ENCODE measurements around the gene TM9SF1.
A peak's percentile ranks its signal among the peaks of the same experiment; 100 is the strongest.

The TM9SF1 gene

GRCh38 chr14:24198814-24199524 is 3.7 kb upstream of the TM9SF1 start:
- TF ChIP-seq GLIS3 (CRISPR knock-in tag; IDR thresholded peaks at IDR 0.05), result no peak
- TF ChIP-seq CSDC2 (CRISPR knock-in tag; IDR thresholded peaks at IDR 0.05), result no peak
- no peak for TF ChIP-seq ZNF8 (CRISPR knock-in tag; IDR thresholded peaks at IDR 0.05)
- TF ChIP-seq RARB (CRISPR knock-in tag; IDR thresholded peaks at IDR 0.05), result no peak
- no peak for TF ChIP-seq ZNF70 (CRISPR knock-in tag; IDR thresholded peaks at IDR 0.05)
- no peak for TF ChIP-seq ZFP30 (CRISPR knock-in tag; IDR thresholded peaks at IDR 0.05)
- no peak for ATAC-seq

GRCh38 chr14:24197056-24197450 is 1.8 kb upstream of the TM9SF1 start:
- ATAC-seq, result no peak
- TF ChIP-seq ARNTL (CRISPR knock-in tag; IDR thresholded peaks at IDR 0.05; ENCODE audit: borderline replicate concordance, low read depth) (no peak), BACH2 (CRISPR knock-in tag; IDR thresholded peaks at IDR 0.05; ENCODE audit: borderline replicate concordance) (no peak), ESRRG (CRISPR knock-in tag; IDR thresholded peaks at IDR 0.05) (no peak), TOX (CRISPR knock-in tag; IDR thresholded peaks at IDR 0.05; ENCODE audit: borderline replicate concordance) (no peak), CSDC2 (CRISPR knock-in tag; IDR thresholded peaks at IDR 0.05) (no peak), RARB (CRISPR knock-in tag; IDR thresholded peaks at IDR 0.05) (no peak), ZNF70 (CRISPR knock-in tag; IDR thresholded peaks at IDR 0.05) (no peak), ZNF8 (CRISPR knock-in tag; IDR thresholded peaks at IDR 0.05) (no peak)
- TF ChIP-seq, protein P1, sequence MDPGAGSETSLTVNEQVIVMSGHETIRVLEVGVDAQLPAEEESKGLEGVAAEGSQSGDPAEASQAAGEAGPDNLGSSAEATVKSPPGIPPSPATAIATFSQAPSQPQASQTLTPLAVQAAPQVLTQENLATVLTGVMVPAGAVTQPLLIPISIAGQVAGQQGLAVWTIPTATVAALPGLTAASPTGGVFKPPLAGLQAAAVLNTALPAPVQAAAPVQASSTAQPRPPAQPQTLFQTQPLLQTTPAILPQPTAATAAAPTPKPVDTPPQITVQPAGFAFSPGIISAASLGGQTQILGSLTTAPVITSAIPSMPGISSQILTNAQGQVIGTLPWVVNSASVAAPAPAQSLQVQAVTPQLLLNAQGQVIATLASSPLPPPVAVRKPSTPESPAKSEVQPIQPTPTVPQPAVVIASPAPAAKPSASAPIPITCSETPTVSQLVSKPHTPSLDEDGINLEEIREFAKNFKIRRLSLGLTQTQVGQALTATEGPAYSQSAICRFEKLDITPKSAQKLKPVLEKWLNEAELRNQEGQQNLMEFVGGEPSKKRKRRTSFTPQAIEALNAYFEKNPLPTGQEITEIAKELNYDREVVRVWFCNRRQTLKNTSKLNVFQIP (CRISPR knock-in tag; IDR thresholded peaks at IDR 0.05; ENCODE audit: borderline replicate concordance, low read depth), result no peak
- TF ChIP-seq, protein P2, sequence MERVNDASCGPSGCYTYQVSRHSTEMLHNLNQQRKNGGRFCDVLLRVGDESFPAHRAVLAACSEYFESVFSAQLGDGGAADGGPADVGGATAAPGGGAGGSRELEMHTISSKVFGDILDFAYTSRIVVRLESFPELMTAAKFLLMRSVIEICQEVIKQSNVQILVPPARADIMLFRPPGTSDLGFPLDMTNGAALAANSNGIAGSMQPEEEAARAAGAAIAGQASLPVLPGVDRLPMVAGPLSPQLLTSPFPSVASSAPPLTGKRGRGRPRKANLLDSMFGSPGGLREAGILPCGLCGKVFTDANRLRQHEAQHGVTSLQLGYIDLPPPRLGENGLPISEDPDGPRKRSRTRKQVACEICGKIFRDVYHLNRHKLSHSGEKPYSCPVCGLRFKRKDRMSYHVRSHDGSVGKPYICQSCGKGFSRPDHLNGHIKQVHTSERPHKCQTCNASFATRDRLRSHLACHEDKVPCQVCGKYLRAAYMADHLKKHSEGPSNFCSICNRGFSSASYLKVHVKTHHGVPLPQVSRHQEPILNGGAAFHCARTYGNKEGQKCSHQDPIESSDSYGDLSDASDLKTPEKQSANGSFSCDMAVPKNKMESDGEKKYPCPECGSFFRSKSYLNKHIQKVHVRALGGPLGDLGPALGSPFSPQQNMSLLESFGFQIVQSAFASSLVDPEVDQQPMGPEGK (CRISPR knock-in tag; IDR thresholded peaks at IDR 0.05; ENCODE audit: borderline replicate concordance), result no peak

DNA sequence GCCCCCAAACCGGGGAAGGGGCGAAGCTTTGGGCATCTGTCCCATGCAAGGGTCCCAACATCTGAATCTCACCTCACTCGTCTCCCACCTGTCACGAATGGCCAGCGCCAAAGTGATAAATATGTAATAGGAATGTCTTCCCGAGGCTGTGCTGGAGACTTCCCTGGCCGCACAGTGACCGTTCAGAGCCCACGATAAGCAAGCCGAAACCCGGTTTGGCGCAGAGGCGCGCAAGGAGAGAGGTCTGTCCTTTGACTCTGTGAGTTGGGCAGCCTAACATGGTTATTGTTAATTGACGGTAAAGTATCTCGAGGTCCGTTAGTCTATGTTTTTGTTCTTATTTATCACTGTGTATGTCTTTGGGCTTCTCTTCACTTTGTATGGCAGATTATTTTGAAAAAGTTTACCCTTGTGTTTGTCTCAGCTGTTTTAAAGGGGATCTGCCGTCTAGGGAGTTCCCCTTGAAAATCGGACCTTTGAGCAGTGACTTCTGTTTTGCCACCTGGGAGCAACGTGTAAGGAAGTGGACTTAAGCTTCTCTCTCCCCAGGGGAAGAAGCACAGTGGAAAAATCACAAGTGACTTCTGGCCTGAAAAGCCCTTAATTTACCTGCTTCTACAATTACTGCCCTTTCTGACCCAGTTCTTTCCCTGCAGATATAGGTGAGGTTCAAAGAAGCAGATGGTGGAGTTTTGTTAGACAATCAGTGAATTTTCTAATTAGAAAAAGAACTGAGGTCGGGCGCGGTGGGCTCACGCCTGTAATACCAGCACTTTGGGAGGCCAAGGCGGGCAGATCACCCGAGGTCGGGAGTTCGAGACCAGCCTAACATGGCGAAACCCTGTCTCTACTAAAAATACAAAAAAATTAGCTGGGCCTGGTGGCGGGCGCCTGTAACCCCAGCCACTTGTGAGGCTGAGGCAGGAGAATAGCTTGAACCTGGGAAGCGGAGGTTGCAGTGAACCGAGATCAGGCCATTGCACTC is 1.1 kb upstream of the TM9SF1 start:
- peak; percentile 56 for ATAC-seq
- TF ChIP-seq, protein P2 (CRISPR knock-in tag; IDR thresholded peaks at IDR 0.05; ENCODE audit: borderline replicate concordance), result no peak
- TF ChIP-seq, protein P3, sequence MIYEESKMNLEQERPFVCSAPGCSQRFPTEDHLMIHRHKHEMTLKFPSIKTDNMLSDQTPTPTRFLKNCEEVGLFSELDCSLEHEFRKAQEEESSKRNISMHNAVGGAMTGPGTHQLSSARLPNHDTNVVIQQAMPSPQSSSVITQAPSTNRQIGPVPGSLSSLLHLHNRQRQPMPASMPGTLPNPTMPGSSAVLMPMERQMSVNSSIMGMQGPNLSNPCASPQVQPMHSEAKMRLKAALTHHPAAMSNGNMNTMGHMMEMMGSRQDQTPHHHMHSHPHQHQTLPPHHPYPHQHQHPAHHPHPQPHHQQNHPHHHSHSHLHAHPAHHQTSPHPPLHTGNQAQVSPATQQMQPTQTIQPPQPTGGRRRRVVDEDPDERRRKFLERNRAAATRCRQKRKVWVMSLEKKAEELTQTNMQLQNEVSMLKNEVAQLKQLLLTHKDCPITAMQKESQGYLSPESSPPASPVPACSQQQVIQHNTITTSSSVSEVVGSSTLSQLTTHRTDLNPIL (CRISPR knock-in tag; IDR thresholded peaks at IDR 0.05; ENCODE audit: low read depth), result no peak
- TF ChIP-seq ZNF70 (CRISPR knock-in tag; IDR thresholded peaks at IDR 0.05), result no peak
- TF ChIP-seq PPARA (CRISPR knock-in tag; IDR thresholded peaks at IDR 0.05; ENCODE audit: borderline replicate concordance), result no peak
- TF ChIP-seq ARNTL (CRISPR knock-in tag; IDR thresholded peaks at IDR 0.05; ENCODE audit: borderline replicate concordance, low read depth), result no peak
- TF ChIP-seq TSHZ2 (CRISPR knock-in tag; IDR thresholded peaks at IDR 0.05), result no peak
- TF ChIP-seq ZFP3 (CRISPR knock-in tag; IDR thresholded peaks at IDR 0.05), result no peak
- no peak for TF ChIP-seq ZC3H10 (CRISPR knock-in tag; IDR thresholded peaks at IDR 0.05)
- TF ChIP-seq CSRNP3 (CRISPR knock-in tag; IDR thresholded peaks at IDR 0.05), result no peak
- TF ChIP-seq, protein P1 (CRISPR knock-in tag; IDR thresholded peaks at IDR 0.05; ENCODE audit: borderline replicate concordance, low read depth), result no peak
- no peak for TF ChIP-seq ZFP30 (CRISPR knock-in tag; IDR thresholded peaks at IDR 0.05)
- TF ChIP-seq GLIS3 (CRISPR knock-in tag; IDR thresholded peaks at IDR 0.05), result no peak
- no peak for TF ChIP-seq TCF4 (CRISPR knock-in tag; IDR thresholded peaks at IDR 0.05; ENCODE audit: borderline replicate concordance)
- TF ChIP-seq OSR1 (CRISPR knock-in tag; IDR thresholded peaks at IDR 0.05), result no peak
- TF ChIP-seq CSDC2 (CRISPR knock-in tag; IDR thresholded peaks at IDR 0.05), result no peak
- TF ChIP-seq ISL1 (CRISPR knock-in tag; IDR thresholded peaks at IDR 0.05), result no peak
- no peak for TF ChIP-seq ESRRG (CRISPR knock-in tag; IDR thresholded peaks at IDR 0.05)
- TF ChIP-seq ZNF8 (CRISPR knock-in tag; IDR thresholded peaks at IDR 0.05), result no peak
- no peak for TF ChIP-seq SNAI2 (CRISPR knock-in tag; IDR thresholded peaks at IDR 0.05)
